IMR-90 (cell line): Measurements from ENCODE around the gene MFSD6. TPM values are rescaled to one million over a fixed set of nuclear protein-coding genes. Genes with fewer than 3 reads are reported as not detected.

ENCODE experiments used
- ATAC-seq: fragments of 200-7000 bp; cut with Tn5 transposase; 2 replicates; pipeline ENCODE4 v1.9.1; 2020; ENCODE audit warnings: low read depth, mild to moderate bottlenecking, moderate library complexity
- BruUV-seq: library from RNA; stranded (reverse); fragments of 400-500 nt; replicated peaks from 2 replicates; lab custom pipeline; 2021; lab: Mats Ljungman, UMichigan
- CTCF ChIA-PET: fragments of 300-600 bp; formaldehyde crosslinking; extraction: SDS; loops from one replicate; lab custom pipeline; 2021; ENCODE audit warnings: antibody characterized with exemption; lab: Yijun Ruan, JAX
- POLR2A ChIA-PET: fragments of 300-600 bp; sonication (Branson Sonifier 250); formaldehyde crosslinking; loops from one replicate; lab custom pipeline; 2022; ENCODE audit warnings: antibody characterized with exemption; ENCODE audit not compliant: unreplicated experiment; lab: Charles Lee
- DNase-seq: peaks from one replicate; pipeline ENCODE4 v3.0.0; 2013
- H2AFZ ChIP-seq: replicated peaks from 2 replicates; pipeline ENCODE3; 2013; ENCODE audit warnings: low read length, mild to moderate bottlenecking; ENCODE audit not compliant: poor library complexity
- H2AK5ac ChIP-seq: 2 replicates; pipeline ENCODE4 v1.6.1; 2013; ENCODE audit warnings: low read depth, low read length, inconsistent platforms
- H2AK9ac ChIP-seq: replicated peaks from 2 replicates; pipeline ENCODE3; 2013; ENCODE audit warnings: mild to moderate bottlenecking, low read depth, low read length, moderate library complexity; ENCODE audit not compliant: poor library complexity
- H2BK120ac ChIP-seq: 2 replicates; pipeline ENCODE4 v1.6.1; 2013; ENCODE audit warnings: low read depth, low read length, inconsistent platforms
- H2BK15ac ChIP-seq: 3 replicates; pipeline ENCODE4 v1.6.1; 2013; ENCODE audit warnings: low read depth, low read length, inconsistent platforms
- H2BK20ac ChIP-seq: 2 replicates; pipeline ENCODE4 v1.6.1; 2013; ENCODE audit warnings: low read depth, mild to moderate bottlenecking, inconsistent platforms, low read length, moderate library complexity
- H2BK5ac ChIP-seq: 2 replicates; pipeline ENCODE4 v1.6.1; 2013; ENCODE audit warnings: mild to moderate bottlenecking, low read depth, low read length, inconsistent platforms; ENCODE audit not compliant: poor library complexity, severe bottlenecking
- H3K14ac ChIP-seq: replicated peaks from 2 replicates; pipeline ENCODE4 v1.6.1; 2013; ENCODE audit warnings: low read depth, low read length, inconsistent platforms
- H3K18ac ChIP-seq: 2 replicates; pipeline ENCODE4 v1.6.1; 2013; ENCODE audit warnings: low read depth, low read length, control low read depth
- H3K23ac ChIP-seq: 2 replicates; pipeline ENCODE4 v1.6.1; 2013; ENCODE audit warnings: low read depth, low read length, inconsistent platforms
- H3K27ac ChIP-seq: 2 replicates; pipeline ENCODE4 v1.5.1; 2013; ENCODE audit warnings: mild to moderate bottlenecking, control low read depth, low read length; ENCODE audit not compliant: insufficient read depth
- H3K27me3 ChIP-seq: 2 replicates; pipeline ENCODE4 v1.6.1; 2013; ENCODE audit warnings: low read length; ENCODE audit not compliant: control insufficient read depth, insufficient read depth
- H3K36me3 ChIP-seq: 2 replicates; pipeline ENCODE4 v1.6.1; 2013; ENCODE audit warnings: low read length, mixed read lengths; ENCODE audit not compliant: control insufficient read depth, insufficient read depth
- H3K4ac ChIP-seq: 2 replicates; pipeline ENCODE4 v1.6.1; 2013; ENCODE audit warnings: low read depth, low read length, inconsistent platforms
- H3K4me1 ChIP-seq: 2 replicates; pipeline ENCODE4 v1.6.1; 2013; ENCODE audit warnings: low read length, mixed read lengths; ENCODE audit not compliant: control insufficient read depth, insufficient read depth
- H3K4me2 ChIP-seq: 2 replicates; pipeline ENCODE4 v1.6.1; 2013; ENCODE audit warnings: low read depth, mild to moderate bottlenecking, control low read depth, low read length, moderate library complexity
- H3K4me3 ChIP-seq: 2 replicates; pipeline ENCODE4 v1.5.1; 2013; ENCODE audit warnings: low read depth, mild to moderate bottlenecking, control low read depth, low read length, moderate library complexity; ENCODE audit not compliant: insufficient read depth
- H3K56ac ChIP-seq: 2 replicates; pipeline ENCODE4 v1.6.1; 2013; ENCODE audit warnings: low read length, inconsistent platforms; ENCODE audit not compliant: insufficient read depth; ENCODE audit errors: extremely low read depth
- H3K79me1 ChIP-seq, 2 experiments: 2 replicates each; pipeline ENCODE4 v1.6.1; 2013; ENCODE audit warnings: low read length in 2 of 2, inconsistent platforms in 1 of 2, low read depth in 1 of 2
- H3K9ac ChIP-seq: 2 replicates; pipeline ENCODE4 v1.6.1; 2013; ENCODE audit warnings: low read depth, low read length, control low read depth
- H3K9me1 ChIP-seq: 2 replicates; pipeline ENCODE4 v1.6.1; 2013; ENCODE audit warnings: low read length, inconsistent platforms; ENCODE audit not compliant: insufficient read depth
- H3K9me3 ChIP-seq: 2 replicates; pipeline ENCODE4 v1.6.1; 2013; ENCODE audit warnings: low read length; ENCODE audit not compliant: control insufficient read depth, insufficient read depth
- H4K20me1 ChIP-seq: 2 replicates; pipeline ENCODE4 v1.6.1; 2013; ENCODE audit warnings: low read length, inconsistent platforms; ENCODE audit not compliant: insufficient read depth
- H4K5ac ChIP-seq: 2 replicates; pipeline ENCODE4 v1.6.1; 2013; ENCODE audit warnings: mild to moderate bottlenecking, low read depth, low read length, control low read depth
- H4K8ac ChIP-seq, 2 experiments: 2 replicates each; pipeline ENCODE4 v1.6.1; 2013; ENCODE audit warnings: low read depth in 2 of 2, low read length in 2 of 2, control low read depth in 1 of 2, inconsistent platforms in 1 of 2
- H4K91ac ChIP-seq: 2 replicates; pipeline ENCODE4 v1.6.1; 2013; ENCODE audit warnings: low read depth, low read length, inconsistent platforms; ENCODE audit not compliant: insufficient read depth
- BHLHE40 ChIP-seq: fragments of 150-350 bp; IDR thresholded peaks from 2 replicates; pipeline ENCODE4 v1.6.1; 2016; ENCODE audit warnings: mild to moderate bottlenecking, low read depth, low read length
- WGBS, 2 experiments: methylation state at CpG; one replicate each; pipeline versions ENCODE4 v1.1.5 to v1.1.7; 2013; ENCODE audit warnings: missing lambda C conversion rate in 2 of 2; ENCODE audit not compliant: insufficient read length in 1 of 2; ENCODE audit errors: extremely low coverage in 2 of 2; 5-methylcytosine and 5-hydroxymethylcytosine counted together
- dilution Hi-C: fragments of 300-500 bp; cut with HindIII; formaldehyde crosslinking; loops from one replicate; pipeline ENCODE4 v1.14.3; 2018; ENCODE audit warnings: low sequenced_read_pairs; ENCODE audit not compliant: unreplicated experiment
- in situ Hi-C: fragments of 300-500 bp; cut with MboI; formaldehyde crosslinking; loops from 3 replicates; pipeline ENCODE4 v1.14.3; 2019; ENCODE audit warnings: low sequenced_read_pairs, inconsistent platforms, mixed read lengths
- intact Hi-C: fragments of 100-400 bp; cut with micrococcal nuclease; formaldehyde crosslinking; loops from 2 replicates; pipeline ENCODE4 v1.10.0; 2022
- polyA plus RNA-seq, 3 experiments: library from polyadenylated mRNA; depleted of rRNA; stranded (reverse); fragments of >200 nt; gene quantifications; 2 replicates each; pipeline ENCODE4 v1.2.3, GENCODE V29; 2012; ENCODE audit warnings: low replicate concordance in 1 of 3
- total RNA-seq: library from RNA; depleted of rRNA; stranded (reverse); fragments of >200 nt; gene quantifications from 2 replicates; pipeline ENCODE4 v1.2.3, GENCODE V29; 2012

Gene MFSD6
- total and polyA plus RNA-seq, 2 of the 4 experiments (the other 2 are of a cell fraction) = 4.2 to 7.7 TPM

GRCh38 chr2:190501231-190501630 is 93.1 kb downstream of the MFSD6 start:
- Histone ChIP-seq H3K9me3 (no peaks in the 10 kb centered on the region), H3K14ac (peak overlapping the region; percentile 43; the same call in 1 of the 2 replicates), H3K79me1 (0 out of 4 replicates have a peak, but pooled peaks cover 0 to 2% of the 10 kb centered on the region in 2 experiments), H3K27me3 (no peaks in the 10 kb centered on the region), H4K20me1 (no peaks in the 10 kb centered on the region), H2BK120ac (peak overlapping the region; percentile 35; the same call in 1 of the 2 replicates), H2AK5ac (no peak overlapping the region), H4K5ac (peak overlapping the region; percentile 54; the same call in 1 of the 2 replicates), H3K9me1 (peaks cover 9% of the 10 kb centered on the region), H3K56ac (no peak overlapping the region), H3K27ac (no peak overlapping the region), H3K9ac (no peak overlapping the region), H3K18ac (peak overlapping the region; percentile 78; the same call in 1 of the 2 replicates), H4K8ac (no peak overlapping the region), H2BK15ac (no peak overlapping the region), H3K4ac (peak overlapping the region; percentile 58; the same call in 1 of the 2 replicates), H3K4me3 (no peak overlapping the region), H2BK20ac (no peak overlapping the region), H3K4me2 (peak overlapping the region; percentile 79; the same call in 1 of the 2 replicates), H3K36me3 (peaks cover 6% of the 10 kb centered on the region; the same call in 1 of the 2 replicates), H3K4me1 (peaks cover 25% of the 10 kb centered on the region), H4K91ac (no peak overlapping the region), H2AFZ (peak overlapping the region; percentile 29), H2BK5ac (peak overlapping the region; percentile 73), H2AK9ac (no peak overlapping the region), H3K23ac (no peak overlapping the region)
- ATAC-seq (no peak), DNase-seq (no peak)
- POLR2A ChIA-PET = no interaction called here
- no CpG with 5 or more reads among the region's 5 CpGs for whole genome bisulfite sequencing, 2 experiments
- dilution Hi-C loops = no loop called here
- BruUV-seq = TSS peak; percentile 83
- intact Hi-C loops = no loop called here
- TF ChIP-seq BHLHE40 = no peak
- in situ Hi-C loops = loop anchor here (10.0 kb wide), 1 partner anchor 86 kb away; no protein-coding TSS in a partner anchor
- CTCF ChIA-PET = interaction anchor here (1.5 kb wide), 1 partner anchor 24 kb away, joined by 3 read pairs; no protein-coding TSS in a partner anchor
